Neural progenitor cell (in vitro differentiated cells): ENCODE data around the gene AQP5.

Experiments
- CTCF ChIP-seq: fragments of 200-600 bp; sonication (generic); IDR thresholded peaks from 2 replicates; pipeline ENCODE4 v1.5.1; 2017; ENCODE audit warnings: antibody characterized with exemption, mild to moderate bottlenecking
- EZH2 ChIP-seq: fragments of 200-600 bp; sonication (generic); IDR thresholded peaks from 2 replicates; pipeline ENCODE4 v1.6.1; 2017; ENCODE audit warnings: antibody characterized with exemption, mild to moderate bottlenecking, moderate library complexity
- EZH2phosphoT487 ChIP-seq: fragments of 200-600 bp; sonication (generic); IDR thresholded peaks from 2 replicates; pipeline ENCODE4 v1.6.1; 2017; ENCODE audit warnings: antibody characterized with exemption

- TF ChIP-seq CTCF (no peak), EZH2phosphoT487 (no peak), EZH2 (no peak)
Measured at GRCh38 chr12:49942512-49942893, 19.2 kb upstream of the AQP5 start.
